DND-41 (cell line): Measurements from ENCODE around the gene DEFB126.
"Not testable (repeated sequence)": the region's sequence is repeated elsewhere in the genome, so short reads cannot be mapped to it uniquely, and the experiment has no call there.

Source experiments
- ATAC-seq: fragments of 200-7000 bp; cut with Tn5 transposase; 3 replicates; pipeline ENCODE4 v1.9.1; 2021; ENCODE audit warnings: low read depth; ENCODE audit not compliant: insufficient read depth
- DNase-seq: peaks from one replicate; pipeline ENCODE4 v3.0.0-alpha.2; 2020
- H2AFZ ChIP-seq: 2 replicates; pipeline ENCODE4 v1.6.0; 2012; ENCODE audit warnings: low read depth, low read length
- H3K27ac ChIP-seq: 2 replicates; pipeline ENCODE4 v1.5.1; 2012; ENCODE audit warnings: low read length, inconsistent platforms
- H3K27me3 ChIP-seq: fragments of 200-600 bp; sonication (generic); 2 replicates; pipeline ENCODE4 v1.6.0; 2012; ENCODE audit warnings: low read length, mild to moderate bottlenecking, inconsistent platforms; ENCODE audit not compliant: insufficient read depth, poor library complexity
- H3K36me3 ChIP-seq: 2 replicates; pipeline ENCODE4 v1.5.1; 2012; ENCODE audit warnings: low read length, inconsistent platforms; ENCODE audit not compliant: insufficient read depth
- H3K4me1 ChIP-seq: 2 replicates; pipeline ENCODE4 v1.5.1; 2012; ENCODE audit warnings: mild to moderate bottlenecking, low read length; ENCODE audit not compliant: insufficient read depth
- H3K4me2 ChIP-seq: 2 replicates; pipeline ENCODE4 v1.6.0; 2012; ENCODE audit warnings: mild to moderate bottlenecking, moderate library complexity, low read length, inconsistent platforms; ENCODE audit not compliant: insufficient read depth
- H3K4me3 ChIP-seq, 2 experiments: fragments of 200-600 bp in 1 of 2; shearing (Covaris generic) in 1 of 2; 2 replicates each; pipeline ENCODE4 v1.5.1; 2012 to 2016; ENCODE audit warnings: inconsistent platforms in 2 of 2, low read length in 2 of 2, mild to moderate bottlenecking in 2 of 2, low read depth in 1 of 2, moderate library complexity in 1 of 2
- H3K79me2 ChIP-seq: 2 replicates; pipeline ENCODE4 v1.6.0; 2012; ENCODE audit warnings: low read length, inconsistent platforms; ENCODE audit not compliant: insufficient read depth
- H3K9ac ChIP-seq: 2 replicates; pipeline ENCODE4 v1.6.0; 2012; ENCODE audit warnings: low read depth, mild to moderate bottlenecking, inconsistent platforms, low read length, moderate library complexity
- H3K9me3 ChIP-seq: 2 replicates; pipeline ENCODE4 v1.5.1; 2012; ENCODE audit warnings: low read length, moderate library complexity, mild to moderate bottlenecking, inconsistent platforms; ENCODE audit not compliant: insufficient read depth, severe bottlenecking
- H4K20me1 ChIP-seq: 2 replicates; pipeline ENCODE4 v1.6.0; 2012; ENCODE audit warnings: low read length; ENCODE audit not compliant: insufficient read depth
- EZH2 ChIP-seq: IDR thresholded peaks from 3 replicates; pipeline ENCODE4 v1.6.1; 2012; ENCODE audit warnings: borderline replicate concordance, low read depth, mild to moderate bottlenecking, moderate library complexity, low read length, inconsistent platforms; ENCODE audit not compliant: severe bottlenecking
- TF ChIP-seq, protein P1 (sequence below): IDR thresholded peaks from 2 replicates; pipeline ENCODE4 v1.5.1; 2012; ENCODE audit warnings: borderline replicate concordance, low read length, moderate library complexity, mild to moderate bottlenecking; ENCODE audit not compliant: poor library complexity, severe bottlenecking; ENCODE audit errors: extremely low read depth

The DEFB126 gene

DNA sequence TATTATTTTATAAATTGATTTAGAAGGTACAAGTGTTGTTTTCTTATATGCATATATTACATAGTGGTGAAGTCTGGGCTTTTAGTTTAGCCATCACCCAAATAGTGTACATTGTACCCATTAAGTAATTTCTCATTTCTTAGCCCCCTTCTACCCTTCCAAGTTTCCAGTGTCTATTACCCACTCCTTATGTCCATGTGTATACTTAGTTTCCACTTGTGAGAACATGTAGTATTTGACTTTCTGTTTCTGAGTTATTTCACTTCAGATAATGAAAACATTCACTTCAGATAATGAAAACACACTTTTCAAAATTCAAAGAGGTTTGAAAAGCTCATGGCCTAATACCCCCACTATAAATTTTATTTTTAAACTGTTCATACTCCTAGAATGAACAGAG is 40.4 kb upstream of the DEFB126 start:
- no peaks in the 10 kb centered on the region for H3K36me3 ChIP-seq
- TF ChIP-seq EZH2: no peak
- TF ChIP-seq, protein P1, sequence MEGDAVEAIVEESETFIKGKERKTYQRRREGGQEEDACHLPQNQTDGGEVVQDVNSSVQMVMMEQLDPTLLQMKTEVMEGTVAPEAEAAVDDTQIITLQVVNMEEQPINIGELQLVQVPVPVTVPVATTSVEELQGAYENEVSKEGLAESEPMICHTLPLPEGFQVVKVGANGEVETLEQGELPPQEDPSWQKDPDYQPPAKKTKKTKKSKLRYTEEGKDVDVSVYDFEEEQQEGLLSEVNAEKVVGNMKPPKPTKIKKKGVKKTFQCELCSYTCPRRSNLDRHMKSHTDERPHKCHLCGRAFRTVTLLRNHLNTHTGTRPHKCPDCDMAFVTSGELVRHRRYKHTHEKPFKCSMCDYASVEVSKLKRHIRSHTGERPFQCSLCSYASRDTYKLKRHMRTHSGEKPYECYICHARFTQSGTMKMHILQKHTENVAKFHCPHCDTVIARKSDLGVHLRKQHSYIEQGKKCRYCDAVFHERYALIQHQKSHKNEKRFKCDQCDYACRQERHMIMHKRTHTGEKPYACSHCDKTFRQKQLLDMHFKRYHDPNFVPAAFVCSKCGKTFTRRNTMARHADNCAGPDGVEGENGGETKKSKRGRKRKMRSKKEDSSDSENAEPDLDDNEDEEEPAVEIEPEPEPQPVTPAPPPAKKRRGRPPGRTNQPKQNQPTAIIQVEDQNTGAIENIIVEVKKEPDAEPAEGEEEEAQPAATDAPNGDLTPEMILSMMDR: no peak
- no peak overlapping the region for H3K4me2 ChIP-seq
- no peak overlapping the region for H3K9ac ChIP-seq
- H3K27me3 ChIP-seq: peaks cover 9% of the 10 kb centered on the region
- no peak for DNase-seq
- no peak overlapping the region for H3K27ac ChIP-seq
- no peak overlapping the region for H2AFZ ChIP-seq
- no peak for ATAC-seq
- H3K4me1 ChIP-seq: no peaks in the 10 kb centered on the region
- H4K20me1 ChIP-seq: 0 out of 2 replicates have a peak, but pooled peaks cover 3% of the 10 kb centered on the region
- no peaks in the 10 kb centered on the region for H3K79me2 ChIP-seq
- H3K4me3 ChIP-seq: no peak overlapping the region
- no peaks in the 10 kb centered on the region for H3K9me3 ChIP-seq

- no peak overlapping the region for H3K4me3 ChIP-seq
- no peak overlapping the region for H3K4me2 ChIP-seq
- no peaks in the 10 kb centered on the region for H3K79me2 ChIP-seq
- no peaks in the 10 kb centered on the region for H3K4me1 ChIP-seq
- 0 out of 2 replicates have a peak, but pooled peaks cover 3% of the 10 kb centered on the region for H4K20me1 ChIP-seq
- no peak overlapping the region for H2AFZ ChIP-seq
- TF ChIP-seq, protein P1: no peak
- no peak for TF ChIP-seq EZH2
- peaks cover 12% of the 10 kb centered on the region for H3K27me3 ChIP-seq
- DNase-seq (no peak), ATAC-seq (no peak)
- no peaks in the 10 kb centered on the region for H3K9me3 ChIP-seq
- H3K27ac ChIP-seq: no peak overlapping the region
- H3K36me3 ChIP-seq: no peaks in the 10 kb centered on the region
- no peak overlapping the region for H3K9ac ChIP-seq
These were observed 38.9 kb upstream of the DEFB126 start for GRCh38 chr20:103456-103855.

DNA sequence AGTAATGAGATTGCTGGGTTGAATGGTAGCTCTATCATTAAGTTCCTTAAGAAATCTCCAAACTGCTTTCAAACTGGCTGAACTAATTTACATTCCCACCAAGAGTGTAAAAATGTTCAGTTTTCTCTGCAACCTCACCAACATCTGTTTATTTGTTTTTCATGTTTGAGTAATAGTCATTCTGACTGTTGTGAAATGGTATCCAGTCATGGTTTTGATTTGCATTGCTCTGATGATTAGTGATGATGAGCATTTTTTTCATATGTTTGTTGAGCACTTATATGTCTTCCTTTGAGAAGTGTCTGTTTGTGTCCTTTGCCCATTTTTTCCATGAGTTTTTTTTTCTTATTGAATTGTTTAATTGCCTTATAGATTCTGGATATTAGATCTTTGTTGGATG is 30.0 kb upstream of the DEFB126 start:
- Histone ChIP-seq H2AFZ (no peak overlapping the region), H3K79me2 (no peaks in the 10 kb centered on the region), H3K27me3 (peaks cover 2% of the 10 kb centered on the region), H3K4me1 (no peaks in the 10 kb centered on the region), H3K9me3 (peaks cover 6% of the 10 kb centered on the region), H3K9ac (no peak overlapping the region), H3K4me2 (no peak overlapping the region), H3K36me3 (no peaks in the 10 kb centered on the region), H4K20me1 (no peaks in the 10 kb centered on the region), H3K4me3 (no peak overlapping the region), H3K27ac (no peak overlapping the region)
- no peak for ATAC-seq
- TF ChIP-seq EZH2: no peak
- TF ChIP-seq, protein P1: no peak
- DNase-seq: no peak

GRCh38 chr20:117518-117917 is 24.9 kb upstream of the DEFB126 start:
- Histone ChIP-seq H3K9me3 (peaks cover 6% of the 10 kb centered on the region), H3K4me3 (no peak overlapping the region), H3K27me3 (no peaks in the 10 kb centered on the region), H3K27ac (no peak overlapping the region), H3K36me3 (no peaks in the 10 kb centered on the region), H2AFZ (no peak overlapping the region), H3K79me2 (no peaks in the 10 kb centered on the region), H3K4me1 (no peaks in the 10 kb centered on the region), H4K20me1 (no peaks in the 10 kb centered on the region), H3K4me2 (no peak overlapping the region), H3K9ac (no peak overlapping the region)
- no peak for ATAC-seq
- TF ChIP-seq EZH2: no peak
- TF ChIP-seq, protein P1: no peak
- DNase-seq: no peak

DNA sequence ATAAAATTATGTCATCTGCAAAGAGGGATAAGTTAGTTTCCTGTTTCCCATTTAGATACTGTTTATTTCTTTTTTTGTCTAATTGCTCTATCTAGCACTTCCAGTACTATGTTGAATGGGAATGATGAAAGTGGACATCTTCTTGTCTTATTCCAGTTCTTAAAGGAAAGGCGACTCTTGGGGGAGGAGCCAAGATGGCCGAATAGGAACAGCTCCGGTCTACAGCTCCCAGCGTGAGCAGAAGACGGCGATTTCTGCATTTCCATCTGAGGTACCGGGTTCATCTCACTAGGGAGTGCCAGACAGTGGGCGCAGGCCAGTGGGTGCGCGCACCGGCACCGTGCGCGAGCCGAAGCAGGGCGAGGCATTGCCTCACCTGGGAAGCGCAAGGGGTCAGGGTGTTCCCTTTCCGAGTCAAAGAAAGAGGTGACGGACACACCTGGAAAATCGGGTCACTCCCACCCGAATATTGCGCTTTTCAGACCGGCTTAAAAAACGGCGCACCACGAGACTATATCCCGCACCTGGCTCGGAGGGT is 12.5 kb upstream of the DEFB126 start:
- ATAC-seq, H3K9ac ChIP-seq, DNase-seq, H2AFZ ChIP-seq, H3K79me2 ChIP-seq, H3K4me3 ChIP-seq, H3K27ac ChIP-seq, H3K4me1 ChIP-seq, H3K27me3 ChIP-seq, H3K9me3 ChIP-seq, H3K36me3 ChIP-seq, H4K20me1 ChIP-seq, H3K4me2 ChIP-seq: not testable (repeated sequence)
